PC-9 (cell line): ENCODE results near the gene PTPRM.

ENCODE experiments used
- CTCF ChIP-seq: fragments of 200-600 bp; sonication (generic); conservative IDR thresholded peaks from 2 replicates; pipeline ENCODE4 v1.6.1; 2017; ENCODE audit warnings: mixed run types, antibody characterized with exemption, mild to moderate bottlenecking, moderate library complexity
- EZH2 ChIP-seq: fragments of 200-600 bp; sonication (generic); IDR thresholded peaks from 2 replicates; pipeline ENCODE4 v1.8.0; 2017; ENCODE audit warnings: antibody characterized with exemption, low read depth

GRCh38 chr18:7524786-7525185 lies 42.3 kb upstream of the PTPRM start:
- TF ChIP-seq EZH2 = no peak
- no peak for TF ChIP-seq CTCF
